HG02852 (cell line): Measurements from ENCODE around the gene GAREM1.
A peak's percentile ranks its signal among the peaks of the same experiment; 100 is the strongest.

Source experiments
- ATAC-seq: cut with Tn5 transposase; IDR thresholded peaks from one replicate; pipeline ENCODE4 v1.9.1; 2021; ENCODE audit warnings: mild to moderate bottlenecking, moderate library complexity; ENCODE audit not compliant: unreplicated experiment

The GAREM1 gene

GRCh38 chr18:32335228-32335627 lies 135.5 kb downstream of the GAREM1 start:
- no peak for ATAC-seq

- no peak for ATAC-seq
Measured at GRCh38 chr18:32333781-32334180, 136.9 kb downstream of the GAREM1 start.

GRCh38 chr18:32332708-32333107 lies 138.0 kb downstream of the GAREM1 start:
- no peak for ATAC-seq

- no peak for ATAC-seq
Measured at GRCh38 chr18:32328974-32329373, 141.7 kb downstream of the GAREM1 start.

GRCh38 chr18:32328379-32328778 lies 142.3 kb downstream of the GAREM1 start:
- ATAC-seq = no peak

- no peak for ATAC-seq
Measured at GRCh38 chr18:32326450-32327308, 144.0 kb downstream of the GAREM1 start.

- ATAC-seq = no peak
Measured at GRCh38 chr18:32324181-32324580, 146.5 kb downstream of the GAREM1 start.

GRCh38 chr18:32321826-32322225 lies 148.9 kb downstream of the GAREM1 start:
- no peak for ATAC-seq

- no peak for ATAC-seq
Measured at GRCh38 chr18:32319084-32319483, 151.6 kb downstream of the GAREM1 start.

GRCh38 chr18:32318581-32318980 lies 152.1 kb downstream of the GAREM1 start:
- no peak for ATAC-seq

GRCh38 chr18:32317651-32318050 lies 153.0 kb downstream of the GAREM1 start:
- no peak for ATAC-seq

- no peak for ATAC-seq
Measured at GRCh38 chr18:32315881-32316280, 154.8 kb downstream of the GAREM1 start.

- no peak for ATAC-seq
Measured at GRCh38 chr18:32310774-32311173, 159.9 kb downstream of the GAREM1 start.

GRCh38 chr18:32310101-32310500 lies 160.6 kb downstream of the GAREM1 start:
- no peak for ATAC-seq

- ATAC-seq = no peak
Measured at GRCh38 chr18:32308493-32309120, 162.1 kb downstream of the GAREM1 start.

GRCh38 chr18:32303400-32303799 lies 167.3 kb downstream of the GAREM1 start:
- ATAC-seq = no peak

- no peak for ATAC-seq
Measured at GRCh38 chr18:32302806-32303205, 167.9 kb downstream of the GAREM1 start.

- ATAC-seq = peak; percentile 92
Measured at GRCh38 chr18:32301976-32302743, 168.5 kb downstream of the GAREM1 start.

- ATAC-seq = no peak
Measured at GRCh38 chr18:32301361-32301760, 169.3 kb downstream of the GAREM1 start.

GRCh38 chr18:32300914-32301313 lies 169.8 kb downstream of the GAREM1 start:
- ATAC-seq = no peak

GRCh38 chr18:32299484-32299883 lies 171.2 kb downstream of the GAREM1 start:
- ATAC-seq = no peak
